SK-N-SH (cell line): ENCODE results near the gene GTPBP4. TPM values are rescaled to one million over a fixed set of nuclear protein-coding genes. Genes with fewer than 3 reads are reported as not detected.

Experiments
- CTCF ChIA-PET: fragments of 300-600, 350-600 bp; formaldehyde crosslinking; extraction: SDS; loops from one replicate; lab custom pipeline; 2021; lab: Yijun Ruan, JAX
- POLR2A ChIA-PET: fragments of 350-600 bp; sonication (Branson Sonifier 250); formaldehyde crosslinking; extraction: SDS; loops from one replicate; lab custom pipeline; 2020; ENCODE audit warnings: antibody characterized with exemption, inconsistent platforms; lab: Yijun Ruan, JAX
- DNase-seq: peaks from one replicate; pipeline ENCODE4 v3.0.0; 2012
- H2AFZ ChIP-seq: fragments of 200-600 bp; sonication (generic); 2 replicates; pipeline ENCODE4 v1.8.1; 2016; ENCODE audit warnings: antibody characterized with exemption, mild to moderate bottlenecking, low read depth
- H3F3A ChIP-seq: fragments of 200-600 bp; sonication (generic); replicated peaks from 2 replicates; pipeline ENCODE3; 2016; ENCODE audit warnings: antibody characterized with exemption, mild to moderate bottlenecking; ENCODE audit not compliant: insufficient read depth
- H3K27ac ChIP-seq, 2 experiments: fragments of 200-500 bp in 1 of 2; fragments of 200-600 bp in 1 of 2; sonication (Bioruptor generic) in 1 of 2; sonication (generic), shearing (Covaris generic) in 1 of 2; 2 replicates each; pipeline versions ENCODE4 v1.5.1 to v1.6.1; 2014 to 2016; ENCODE audit warnings: low read depth in 2 of 2, inconsistent platforms in 1 of 2, low read length in 1 of 2, mild to moderate bottlenecking in 1 of 2, mixed read lengths in 1 of 2
- H3K27me3 ChIP-seq: fragments of 200-600 bp; sonication (generic), shearing (Covaris generic); 2 replicates; pipeline ENCODE4 v1.6.1; 2016; ENCODE audit warnings: mixed run types; ENCODE audit not compliant: insufficient read depth
- H3K36me3 ChIP-seq, 2 experiments: fragments of 200-500 bp in 1 of 2; fragments of 200-600 bp in 1 of 2; sonication (Bioruptor generic) in 1 of 2; sonication (generic) in 1 of 2; replicated peaks in 1 of 2; 2 replicates each; pipeline versions ENCODE3 to v1.5.1; 2014 to 2016; ENCODE audit warnings: low read length in 1 of 2, mild to moderate bottlenecking in 1 of 2; ENCODE audit not compliant: insufficient read depth in 2 of 2, control insufficient read depth in 1 of 2
- H3K4me1 ChIP-seq, 2 experiments: fragments of 200-500 bp in 1 of 2; fragments of 200-600 bp in 1 of 2; sonication (Bioruptor generic) in 1 of 2; sonication (generic), shearing (Covaris generic) in 1 of 2; 2 replicates each; pipeline versions ENCODE4 v1.5.1 to v1.6.1; 2014 to 2016; ENCODE audit warnings: low read depth in 1 of 2, low read length in 1 of 2, mixed run types in 1 of 2; ENCODE audit not compliant: insufficient read depth in 2 of 2, control insufficient read depth in 1 of 2
- H3K4me2 ChIP-seq: fragments of 200-600 bp; sonication (generic), shearing (Covaris generic); 2 replicates; pipeline ENCODE4 v1.6.1; 2017; ENCODE audit warnings: mixed run types
- H3K4me3 ChIP-seq, 2 experiments: fragments of 200-500 bp in 1 of 2; fragments of 200-600 bp in 1 of 2; sonication (Bioruptor generic) in 1 of 2; sonication (generic), shearing (Covaris generic) in 1 of 2; 2 replicates each; pipeline versions ENCODE4 v1.5.1 to v1.8.1; 2014 to 2016; ENCODE audit warnings: low read depth in 2 of 2, inconsistent platforms in 1 of 2, low read length in 1 of 2, mild to moderate bottlenecking in 1 of 2, mixed read lengths in 1 of 2, moderate library complexity in 1 of 2
- H3K79me2 ChIP-seq: fragments of 200-600 bp; sonication (generic); 2 replicates; pipeline ENCODE4 v1.8.1; 2017; ENCODE audit warnings: mild to moderate bottlenecking; ENCODE audit not compliant: insufficient read depth
- H3K9ac ChIP-seq: fragments of 200-600 bp; sonication (generic); 2 replicates; pipeline ENCODE4 v1.6.1; 2017; ENCODE audit warnings: mixed run types
- H3K9me2 ChIP-seq: fragments of 200-600 bp; sonication (generic); 2 replicates; pipeline ENCODE4 v1.6.1; 2017; ENCODE audit warnings: mixed run types
- H3K9me3 ChIP-seq: fragments of 200-600 bp; sonication (generic); 2 replicates; pipeline ENCODE4 v1.6.1; 2017; ENCODE audit warnings: mixed run types, mild to moderate bottlenecking, moderate library complexity
- H4K20me1 ChIP-seq: fragments of 200-600 bp; sonication (generic); 2 replicates; pipeline ENCODE4 v1.6.1; 2017; ENCODE audit warnings: mild to moderate bottlenecking, mixed run types; ENCODE audit not compliant: insufficient read depth
- GABPA ChIP-seq: IDR thresholded peaks from 2 replicates; pipeline ENCODE4 v1.4.0; 2012; ENCODE audit warnings: low read depth, mild to moderate bottlenecking
- GATA2 ChIP-seq: sonication (generic); formaldehyde crosslinking; IDR thresholded peaks from 2 replicates; pipeline ENCODE4 v1.5.0; 2020; ENCODE audit warnings: mild to moderate bottlenecking, missing genetic modification reagents
- POLR2AphosphoS5 ChIP-seq: IDR thresholded peaks from 2 replicates; pipeline ENCODE4 v1.6.1; 2012; ENCODE audit warnings: low read depth, low read length
- RFX5 ChIP-seq: IDR thresholded peaks from 2 replicates; pipeline ENCODE4 v1.6.1; 2012; ENCODE audit warnings: mild to moderate bottlenecking, improper control_type of control experiment, low read length
- SIN3A ChIP-seq: IDR thresholded peaks from 2 replicates; pipeline ENCODE4 v1.6.1; 2012; ENCODE audit warnings: low read depth, mild to moderate bottlenecking, low read length, moderate library complexity, borderline replicate concordance
- TAF1 ChIP-seq: IDR thresholded peaks from 2 replicates; pipeline ENCODE4 v1.6.1; 2012; ENCODE audit warnings: low read depth, mild to moderate bottlenecking, low read length, moderate library complexity, borderline replicate concordance
- TEAD4 ChIP-seq: IDR thresholded peaks from 2 replicates; pipeline ENCODE4 v1.4.0; 2012; ENCODE audit warnings: mild to moderate bottlenecking, borderline replicate concordance; ENCODE audit not compliant: insufficient read depth
- WGBS: methylation state at CpG from one replicate; pipeline ENCODE4 v1.1.6; 2017; ENCODE audit warnings: low lambda C conversion rate; 5-methylcytosine and 5-hydroxymethylcytosine counted together
- polyA plus RNA-seq, 3 experiments: library from polyadenylated mRNA; depleted of rRNA; stranded (reverse); fragments of >200 nt; gene quantifications; 2 replicates each; pipeline ENCODE4 v1.2.3, GENCODE V29; 2012
- TF ChIP-seq, protein P1 (sequence below): IDR thresholded peaks from 2 replicates; pipeline ENCODE4 v1.6.1; 2012; ENCODE audit warnings: mild to moderate bottlenecking, low read depth, low read length, moderate library complexity
- TF ChIP-seq, protein P2 (sequence below): fragments of 150-350 bp; IDR thresholded peaks from 2 replicates; pipeline ENCODE4 v1.6.1; 2017; ENCODE audit warnings: antibody characterized with exemption, low read length, low read depth, borderline replicate concordance

GTPBP4 gene
- polyA plus RNA-seq, 1 of the 3 experiments (the other 2 are of a cell fraction), result 36.6 TPM

DNA sequence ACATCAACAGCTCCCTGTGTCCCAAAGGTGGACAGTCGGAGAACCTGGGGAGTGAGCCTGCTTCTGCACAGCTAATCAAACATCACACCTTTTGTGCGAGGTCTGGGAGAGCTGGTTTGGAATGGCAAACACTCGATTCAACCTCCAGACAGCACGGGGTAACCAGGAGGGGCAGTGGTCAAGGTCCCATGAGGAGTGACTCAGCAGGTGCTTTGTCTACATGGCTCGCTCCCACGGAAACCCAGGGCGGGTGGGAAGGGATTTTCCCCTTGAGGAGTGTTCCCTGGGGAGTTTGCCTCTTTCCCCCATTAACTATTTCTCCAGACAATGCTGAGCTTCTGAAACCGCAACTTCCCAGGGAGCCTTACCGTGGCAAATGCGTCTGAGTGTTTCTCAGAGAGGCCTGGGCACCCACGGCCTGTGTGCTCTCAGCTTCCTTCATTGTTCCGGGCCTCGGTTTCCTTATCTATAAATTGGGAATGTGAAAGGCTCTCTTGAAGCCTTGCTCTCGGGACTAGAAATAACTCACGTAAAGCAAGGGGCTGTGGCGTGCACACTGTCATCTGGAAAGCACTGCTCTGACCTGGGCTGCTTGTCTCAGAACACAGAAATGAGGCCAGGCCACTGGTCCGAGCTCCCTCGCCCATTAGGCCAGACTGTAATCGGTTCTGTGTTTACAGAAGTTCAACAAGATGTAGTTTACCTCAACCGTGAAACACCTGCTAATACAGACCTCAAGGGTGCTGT lies 14.0 kb upstream of the GTPBP4 start (continued):
- TF ChIP-seq RFX5, result no peak
- TF ChIP-seq GABPA, result no peak
- TF ChIP-seq GATA2 (CRISPR knock-in tag), result no peak
- no peak for TF ChIP-seq TAF1
- TF ChIP-seq, all 33 proteins: peak for 0

DNA sequence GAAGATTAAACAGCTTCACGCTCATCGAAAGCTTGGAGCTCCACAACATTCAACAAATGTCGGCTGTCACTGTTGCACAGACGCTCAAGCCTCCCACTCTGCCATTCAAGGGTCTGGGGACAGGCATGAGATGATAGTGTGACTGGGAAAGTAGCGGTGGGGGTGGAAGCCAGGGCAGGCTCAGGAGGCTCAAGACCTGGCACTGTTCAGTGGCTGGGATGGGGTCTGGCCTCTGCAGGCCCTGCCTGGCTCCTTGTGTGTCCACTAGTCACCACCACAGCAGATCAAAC lies 13.5 kb upstream of the GTPBP4 start:
- Histone ChIP-seq H3K27me3 (no peaks in the 10 kb centered on the region), H3F3A (peaks cover 12% of the 10 kb centered on the region), H4K20me1 (no peaks in the 10 kb centered on the region), H2AFZ (no peak overlapping the region), H3K9ac (no peak overlapping the region), H3K4me3 (no peak overlapping the region), H3K9me3 (peaks cover 8% of the 10 kb centered on the region)
- TF ChIP-seq POLR2AphosphoS5, result no peak
- TF ChIP-seq RFX5, result no peak
- TF ChIP-seq, protein P1, sequence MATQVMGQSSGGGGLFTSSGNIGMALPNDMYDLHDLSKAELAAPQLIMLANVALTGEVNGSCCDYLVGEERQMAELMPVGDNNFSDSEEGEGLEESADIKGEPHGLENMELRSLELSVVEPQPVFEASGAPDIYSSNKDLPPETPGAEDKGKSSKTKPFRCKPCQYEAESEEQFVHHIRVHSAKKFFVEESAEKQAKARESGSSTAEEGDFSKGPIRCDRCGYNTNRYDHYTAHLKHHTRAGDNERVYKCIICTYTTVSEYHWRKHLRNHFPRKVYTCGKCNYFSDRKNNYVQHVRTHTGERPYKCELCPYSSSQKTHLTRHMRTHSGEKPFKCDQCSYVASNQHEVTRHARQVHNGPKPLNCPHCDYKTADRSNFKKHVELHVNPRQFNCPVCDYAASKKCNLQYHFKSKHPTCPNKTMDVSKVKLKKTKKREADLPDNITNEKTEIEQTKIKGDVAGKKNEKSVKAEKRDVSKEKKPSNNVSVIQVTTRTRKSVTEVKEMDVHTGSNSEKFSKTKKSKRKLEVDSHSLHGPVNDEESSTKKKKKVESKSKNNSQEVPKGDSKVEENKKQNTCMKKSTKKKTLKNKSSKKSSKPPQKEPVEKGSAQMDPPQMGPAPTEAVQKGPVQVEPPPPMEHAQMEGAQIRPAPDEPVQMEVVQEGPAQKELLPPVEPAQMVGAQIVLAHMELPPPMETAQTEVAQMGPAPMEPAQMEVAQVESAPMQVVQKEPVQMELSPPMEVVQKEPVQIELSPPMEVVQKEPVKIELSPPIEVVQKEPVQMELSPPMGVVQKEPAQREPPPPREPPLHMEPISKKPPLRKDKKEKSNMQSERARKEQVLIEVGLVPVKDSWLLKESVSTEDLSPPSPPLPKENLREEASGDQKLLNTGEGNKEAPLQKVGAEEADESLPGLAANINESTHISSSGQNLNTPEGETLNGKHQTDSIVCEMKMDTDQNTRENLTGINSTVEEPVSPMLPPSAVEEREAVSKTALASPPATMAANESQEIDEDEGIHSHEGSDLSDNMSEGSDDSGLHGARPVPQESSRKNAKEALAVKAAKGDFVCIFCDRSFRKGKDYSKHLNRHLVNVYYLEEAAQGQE, result no peak
- TF ChIP-seq GATA2 (CRISPR knock-in tag), result no peak
- TF ChIP-seq, protein P2, sequence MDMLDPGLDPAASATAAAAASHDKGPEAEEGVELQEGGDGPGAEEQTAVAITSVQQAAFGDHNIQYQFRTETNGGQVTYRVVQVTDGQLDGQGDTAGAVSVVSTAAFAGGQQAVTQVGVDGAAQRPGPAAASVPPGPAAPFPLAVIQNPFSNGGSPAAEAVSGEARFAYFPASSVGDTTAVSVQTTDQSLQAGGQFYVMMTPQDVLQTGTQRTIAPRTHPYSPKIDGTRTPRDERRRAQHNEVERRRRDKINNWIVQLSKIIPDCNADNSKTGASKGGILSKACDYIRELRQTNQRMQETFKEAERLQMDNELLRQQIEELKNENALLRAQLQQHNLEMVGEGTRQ, result no peak
- TF ChIP-seq SIN3A, result no peak
- TF ChIP-seq TEAD4, result no peak
- TF ChIP-seq, all 33 proteins: peak for 0
- Histone ChIP-seq H3K36me3 (peaks cover 0 to under 1% of the 10 kb centered on the region in 2 experiments), H3K27ac (no peak overlapping the region), H3K4me1 (peaks cover 0 to 20% of the 10 kb centered on the region in 2 experiments; a peak in 3 of 4 replicates), H3K4me2 (no peak overlapping the region), H3K9me2 (no peaks in the 10 kb centered on the region), H3K79me2 (no peaks in the 10 kb centered on the region)
- POLR2A ChIA-PET, result interaction anchor here (0.5 to 2.0 kb wide), 2 partner anchors 13 to 717 kb away, joined by 3 to 6 read pairs; partner anchors contain the start of gene GTPBP4
- WGBS, result 89% methylated on average over 5 of the region's 5 CpGs
- CTCF ChIA-PET, result interaction anchor here (1.0 to 1.4 kb wide), 2 partner anchors 11 to 12 kb away, joined by 3 to 4 read pairs; no protein-coding TSS in a partner anchor
- no peak for DNase-seq
